Smooth muscle cell (in vitro differentiated cells): ENCODE measurements around the gene UBASH3B. TPM values are rescaled to one million over a fixed set of nuclear protein-coding genes. Genes with fewer than 3 reads are reported as not detected.
A peak's percentile ranks its signal among the peaks of the same experiment; 100 is the strongest.

ENCODE experiments used
- DNase-seq: peaks from one replicate; lab custom pipeline; 2025; ENCODE audit not compliant: unreplicated experiment; lab: John Stamatoyannopoulos, UW
- H2AFZ ChIP-seq: fragments of 200-600 bp; sonication (generic); 2 replicates; pipeline ENCODE4 v1.6.0; 2016; ENCODE audit warnings: antibody characterized with exemption, low read depth, mild to moderate bottlenecking
- H3F3A ChIP-seq: fragments of 200-600 bp; sonication (generic); 2 replicates; pipeline ENCODE4 v1.6.0; 2017; ENCODE audit warnings: antibody characterized with exemption, low read depth
- H3K27ac ChIP-seq: fragments of 200-600 bp; sonication (generic); 2 replicates; pipeline ENCODE4 v1.5.1; 2016; ENCODE audit warnings: low read depth, mild to moderate bottlenecking
- H3K27me3 ChIP-seq: fragments of 200-600 bp; sonication (generic); 2 replicates; pipeline ENCODE4 v1.6.1; 2016; ENCODE audit warnings: low read depth, mild to moderate bottlenecking
- H3K36me3 ChIP-seq: fragments of 200-600 bp; sonication (generic); 2 replicates; pipeline ENCODE4 v1.5.1; 2016; ENCODE audit warnings: low read depth
- H3K4me1 ChIP-seq: fragments of 200-600 bp; sonication (generic); 2 replicates; pipeline ENCODE4 v1.5.1; 2016; ENCODE audit warnings: low read depth
- H3K4me2 ChIP-seq: fragments of 200-600 bp; sonication (generic); 2 replicates; pipeline ENCODE4 v1.6.0; 2016; ENCODE audit warnings: mild to moderate bottlenecking
- H3K4me3 ChIP-seq: fragments of 200-600 bp; sonication (generic); 2 replicates; pipeline ENCODE4 v1.5.1; 2016; ENCODE audit warnings: mild to moderate bottlenecking
- H3K79me2 ChIP-seq: fragments of 200-600 bp; sonication (generic); 2 replicates; pipeline ENCODE4 v1.6.0; 2016; ENCODE audit warnings: low read depth, mild to moderate bottlenecking
- H3K9ac ChIP-seq: fragments of 200-600 bp; sonication (generic); 2 replicates; pipeline ENCODE4 v1.6.0; 2016; ENCODE audit warnings: low read depth
- H3K9me3 ChIP-seq: fragments of 200-600 bp; sonication (generic); replicated peaks from 2 replicates; pipeline ENCODE4 v1.5.1; 2016; ENCODE audit warnings: low read depth
- H4K20me1 ChIP-seq: fragments of 200-600 bp; sonication (generic); 2 replicates; pipeline ENCODE4 v1.6.0; 2016; ENCODE audit warnings: low read depth
- WGBS: methylation state at CpG from one replicate; pipeline ENCODE4 v1.1.7; 2016; ENCODE audit warnings: low lambda C conversion rate; 5-methylcytosine and 5-hydroxymethylcytosine counted together
- polyA plus RNA-seq: library from polyadenylated mRNA; unstranded; fragments of >200 nt; fragmentation: Nextera tagmentation; extraction: Ambion mirVana; gene quantifications from 2 replicates; pipeline ENCODE4 v1.2.1, GENCODE V29; 2016
- total RNA-seq: library from RNA; depleted of rRNA; stranded (reverse); fragments of >200 nt; gene quantifications from 2 replicates; pipeline ENCODE4 v1.2.3, GENCODE V29; 2014
- TF ChIP-seq, protein P1 (sequence below): fragments of 200-600 bp; sonication (generic); IDR thresholded peaks from 2 replicates; pipeline ENCODE4 v1.5.1; 2017; ENCODE audit warnings: borderline replicate concordance, mild to moderate bottlenecking, antibody characterized with exemption; ENCODE audit not compliant: insufficient read depth, poor library complexity, severe bottlenecking

The UBASH3B gene
- total and polyA plus RNA-seq, 2 experiments from 2014 or later, result 15.8 to 30.5 TPM

- H3K27ac ChIP-seq, result no peak overlapping the region
- no peaks in the 10 kb centered on the region for H3K27me3 ChIP-seq
- H3F3A ChIP-seq, result no peaks in the 10 kb centered on the region
- H3K9me3 ChIP-seq, result no peaks in the 10 kb centered on the region
- no peaks in the 10 kb centered on the region for H3K36me3 ChIP-seq
- H3K4me2 ChIP-seq, result no peak overlapping the region
- 88% methylated on average over 1 of the region's 1 CpG for WGBS
- TF ChIP-seq, protein P1, sequence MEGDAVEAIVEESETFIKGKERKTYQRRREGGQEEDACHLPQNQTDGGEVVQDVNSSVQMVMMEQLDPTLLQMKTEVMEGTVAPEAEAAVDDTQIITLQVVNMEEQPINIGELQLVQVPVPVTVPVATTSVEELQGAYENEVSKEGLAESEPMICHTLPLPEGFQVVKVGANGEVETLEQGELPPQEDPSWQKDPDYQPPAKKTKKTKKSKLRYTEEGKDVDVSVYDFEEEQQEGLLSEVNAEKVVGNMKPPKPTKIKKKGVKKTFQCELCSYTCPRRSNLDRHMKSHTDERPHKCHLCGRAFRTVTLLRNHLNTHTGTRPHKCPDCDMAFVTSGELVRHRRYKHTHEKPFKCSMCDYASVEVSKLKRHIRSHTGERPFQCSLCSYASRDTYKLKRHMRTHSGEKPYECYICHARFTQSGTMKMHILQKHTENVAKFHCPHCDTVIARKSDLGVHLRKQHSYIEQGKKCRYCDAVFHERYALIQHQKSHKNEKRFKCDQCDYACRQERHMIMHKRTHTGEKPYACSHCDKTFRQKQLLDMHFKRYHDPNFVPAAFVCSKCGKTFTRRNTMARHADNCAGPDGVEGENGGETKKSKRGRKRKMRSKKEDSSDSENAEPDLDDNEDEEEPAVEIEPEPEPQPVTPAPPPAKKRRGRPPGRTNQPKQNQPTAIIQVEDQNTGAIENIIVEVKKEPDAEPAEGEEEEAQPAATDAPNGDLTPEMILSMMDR, result peak; percentile 4
- H3K4me3 ChIP-seq, result no peak overlapping the region
- H4K20me1 ChIP-seq, result no peaks in the 10 kb centered on the region
- peaks cover 7% of the 10 kb centered on the region for H3K4me1 ChIP-seq
- H3K9ac ChIP-seq, result no peak overlapping the region
- H3K79me2 ChIP-seq, result no peaks in the 10 kb centered on the region
- DNase-seq, result no peak
- H2AFZ ChIP-seq, result no peak overlapping the region
These were observed 158.9 kb downstream of the UBASH3B start for GRCh38 chr11:122814401-122814800.

DNA sequence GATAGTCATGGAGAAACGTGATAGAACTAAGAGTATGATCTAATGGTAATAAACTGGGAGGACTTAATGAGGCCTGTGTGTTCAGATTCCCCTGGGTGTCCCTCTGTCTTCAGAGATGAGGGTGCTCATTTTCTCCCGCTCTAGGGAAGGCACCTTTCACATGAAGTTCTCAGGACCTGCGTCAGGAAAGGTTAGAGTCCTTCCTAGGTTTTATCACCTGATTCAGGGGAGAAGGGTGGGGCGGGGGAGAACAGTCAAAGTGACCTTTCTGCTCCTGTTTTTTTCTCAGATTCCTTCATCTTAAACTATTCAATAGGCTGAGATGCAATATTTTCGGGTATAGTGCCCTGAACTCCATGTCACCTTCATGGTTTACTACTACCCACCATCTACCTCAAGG is 160.4 kb downstream of the UBASH3B start:
- H3K27ac ChIP-seq, result no peak overlapping the region
- WGBS, result 82% methylated on average over 5 of the region's 5 CpGs

GRCh38 chr11:122816761-122817520 is 161.4 kb downstream of the UBASH3B start:
- Histone ChIP-seq H3K27me3 (no peaks in the 10 kb centered on the region), H3K9me3 (no peaks in the 10 kb centered on the region), H3K4me2 (no peak overlapping the region), H3K9ac (peak overlapping the region; percentile 26), H3K36me3 (no peaks in the 10 kb centered on the region), H3K4me3 (no peak overlapping the region), H3K79me2 (no peaks in the 10 kb centered on the region), H2AFZ (no peak overlapping the region), H3F3A (no peaks in the 10 kb centered on the region), H3K27ac (peak overlapping the region; percentile 81), H4K20me1 (no peaks in the 10 kb centered on the region), H3K4me1 (peaks cover 7% of the 10 kb centered on the region)
- no peak for DNase-seq
- TF ChIP-seq, protein P1, result no peak
- whole genome bisulfite sequencing, result 78% methylated on average over 8 of the region's 8 CpGs

More for the DNA sequence above, 160.4 kb downstream of the UBASH3B start:
- H3K4me2 ChIP-seq, result no peak overlapping the region
- H3K27me3 ChIP-seq, result no peaks in the 10 kb centered on the region
- H4K20me1 ChIP-seq, result no peaks in the 10 kb centered on the region
- no peaks in the 10 kb centered on the region for H3K9me3 ChIP-seq
- no peaks in the 10 kb centered on the region for H3F3A ChIP-seq
- H3K9ac ChIP-seq, result no peak overlapping the region
- no peaks in the 10 kb centered on the region for H3K36me3 ChIP-seq
- no peak for DNase-seq
- no peaks in the 10 kb centered on the region for H3K79me2 ChIP-seq
- H3K4me3 ChIP-seq, result no peak overlapping the region
- TF ChIP-seq, protein P1, result no peak
- H2AFZ ChIP-seq, result no peak overlapping the region
- H3K4me1 ChIP-seq, result peaks cover 7% of the 10 kb centered on the region

GRCh38 chr11:122820158-122820557 is 164.6 kb downstream of the UBASH3B start:
- H3K9ac ChIP-seq, result no peak overlapping the region
- H3K9me3 ChIP-seq, result no peaks in the 10 kb centered on the region
- WGBS, result 76% methylated on average over 2 of the region's 2 CpGs
- no peaks in the 10 kb centered on the region for H3F3A ChIP-seq
- H4K20me1 ChIP-seq, result no peaks in the 10 kb centered on the region
- H2AFZ ChIP-seq, result no peak overlapping the region
- no peaks in the 10 kb centered on the region for H3K27me3 ChIP-seq
- no peak for DNase-seq
- no peak overlapping the region for H3K4me2 ChIP-seq
- H3K36me3 ChIP-seq, result no peaks in the 10 kb centered on the region
- H3K4me3 ChIP-seq, result no peak overlapping the region
- no peak overlapping the region for H3K27ac ChIP-seq
- H3K79me2 ChIP-seq, result no peaks in the 10 kb centered on the region
- TF ChIP-seq, protein P1, result no peak
- H3K4me1 ChIP-seq, result no peaks in the 10 kb centered on the region
